GM19328 (cell line): ENCODE data around the gene RSPH10B2.
"Not testable (repeated sequence)": the region's sequence is repeated elsewhere in the genome, so short reads cannot be mapped to it uniquely, and the experiment has no call there.

Experiments used
- ATAC-seq: cut with Tn5 transposase; IDR thresholded peaks from one replicate; pipeline ENCODE4 v1.9.1; 2021; ENCODE audit warnings: mild to moderate bottlenecking, moderate library complexity; ENCODE audit not compliant: unreplicated experiment

The RSPH10B2 gene

DNA sequence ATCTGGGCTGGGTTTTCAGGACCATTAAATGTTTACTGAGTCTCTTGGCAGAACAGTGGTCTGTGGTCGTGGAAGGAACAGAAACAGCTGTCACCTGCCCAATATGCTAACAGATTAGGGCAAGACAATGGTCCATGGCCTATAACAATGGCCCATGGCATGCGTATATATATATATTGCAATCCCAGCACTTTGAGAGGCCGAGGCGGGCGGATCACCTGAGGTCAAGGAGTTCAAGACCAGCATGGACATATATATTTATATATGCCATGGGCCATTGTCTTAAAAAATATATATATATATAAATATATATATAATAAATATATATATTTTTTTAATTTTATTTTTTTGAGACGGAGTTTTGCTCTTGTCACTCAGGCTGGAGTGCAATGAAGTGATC is 27.7 kb downstream of the RSPH10B2 start:
- not testable (repeated sequence) for ATAC-seq

DNA sequence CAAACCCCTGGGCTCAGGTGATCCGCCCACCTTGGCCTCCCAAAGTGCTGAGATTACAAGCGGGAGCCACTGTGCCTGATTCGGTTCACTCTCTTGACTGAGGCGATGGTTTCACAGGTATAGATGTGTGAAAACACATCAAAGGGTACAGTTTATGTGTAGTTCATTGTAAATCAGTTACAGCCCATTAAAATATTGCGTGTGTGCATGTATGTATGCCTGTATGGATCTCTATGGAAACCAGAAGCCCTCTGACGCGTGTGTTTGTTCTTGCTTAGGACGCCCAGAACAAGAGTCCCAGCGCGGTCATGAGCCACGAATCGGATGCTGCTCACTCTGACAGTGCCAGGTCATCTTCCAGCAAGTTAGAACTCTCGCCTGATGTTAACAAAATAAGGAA is 35.5 kb downstream of the RSPH10B2 start:
- ATAC-seq = not testable (repeated sequence)

DNA sequence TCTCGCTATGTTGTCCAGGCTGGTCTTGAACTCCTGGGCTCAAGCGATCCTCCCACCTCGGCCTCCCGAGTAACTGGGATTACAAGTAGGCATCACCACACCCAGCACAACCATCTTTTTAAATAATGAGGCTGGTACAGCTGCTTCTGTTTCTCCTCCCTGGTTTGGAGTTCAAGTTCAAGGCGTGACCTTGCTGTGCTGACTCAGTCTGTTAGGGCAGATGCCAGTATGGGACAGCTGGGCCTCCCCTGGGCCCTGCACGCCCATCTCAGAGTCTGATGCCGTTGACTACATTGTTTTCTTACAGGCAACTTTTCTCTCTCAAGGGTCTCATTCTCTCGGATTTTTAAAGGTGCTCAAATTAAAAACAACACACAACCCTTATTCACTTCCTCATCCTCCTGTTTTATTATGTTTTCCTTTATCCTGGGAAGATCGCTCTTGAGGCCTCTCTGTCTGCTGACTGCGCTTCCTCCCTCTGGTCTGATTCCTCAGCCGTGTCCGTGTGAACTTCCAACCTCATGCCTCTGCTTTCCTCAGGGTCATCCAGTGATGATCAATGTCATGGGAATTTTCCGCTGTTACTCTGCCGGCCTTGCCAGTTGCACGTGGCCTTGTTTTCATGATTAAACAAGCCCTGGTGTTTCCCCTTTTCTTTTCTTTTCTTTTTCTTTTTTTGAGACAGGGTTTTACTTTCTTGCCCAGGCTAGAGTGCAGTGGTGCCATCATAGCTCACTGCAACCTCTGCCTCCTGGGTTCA is 38.4 kb downstream of the RSPH10B2 start:
- not testable (repeated sequence) for ATAC-seq

DNA sequence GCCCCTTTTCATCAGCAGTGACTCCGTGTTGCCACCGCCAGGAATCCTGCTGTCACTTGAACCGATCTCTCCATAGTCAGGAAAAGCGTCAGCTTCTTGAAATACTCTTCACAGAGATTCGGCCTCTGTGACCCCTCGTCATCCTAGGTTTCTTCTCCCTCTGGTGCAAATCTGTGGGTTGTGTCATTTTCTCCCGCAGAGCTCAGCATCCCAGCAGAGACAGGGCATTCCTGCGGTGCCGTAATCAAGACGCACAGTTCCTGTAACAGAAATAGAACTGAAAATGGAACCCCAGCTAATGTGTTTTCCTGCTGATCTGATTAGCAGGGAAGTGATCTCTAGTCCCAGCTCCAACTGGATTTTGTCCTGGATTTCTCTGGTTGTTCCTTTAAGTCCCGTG is 40.4 kb downstream of the RSPH10B2 start:
- ATAC-seq = not testable (repeated sequence)

DNA sequence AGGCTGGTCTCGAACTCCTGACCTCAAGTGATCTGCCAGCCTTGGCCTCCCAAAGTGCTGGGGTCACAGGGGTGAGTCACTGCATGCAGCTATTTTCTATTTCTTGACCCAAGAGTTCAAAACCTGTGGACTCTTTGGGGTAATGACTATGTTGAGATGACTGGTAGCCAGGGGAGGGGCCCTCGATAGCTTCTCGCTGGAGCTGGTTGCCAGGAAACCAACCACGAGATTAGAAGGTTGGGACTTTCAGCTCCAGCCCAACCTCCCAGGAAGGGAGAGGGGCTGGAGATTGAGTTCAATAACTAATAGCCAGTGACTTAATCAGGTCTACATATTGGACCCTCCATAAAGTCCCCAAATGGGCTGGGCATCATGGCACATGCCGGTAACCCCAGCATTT is 43.3 kb downstream of the RSPH10B2 start:
- ATAC-seq = not testable (repeated sequence)

DNA sequence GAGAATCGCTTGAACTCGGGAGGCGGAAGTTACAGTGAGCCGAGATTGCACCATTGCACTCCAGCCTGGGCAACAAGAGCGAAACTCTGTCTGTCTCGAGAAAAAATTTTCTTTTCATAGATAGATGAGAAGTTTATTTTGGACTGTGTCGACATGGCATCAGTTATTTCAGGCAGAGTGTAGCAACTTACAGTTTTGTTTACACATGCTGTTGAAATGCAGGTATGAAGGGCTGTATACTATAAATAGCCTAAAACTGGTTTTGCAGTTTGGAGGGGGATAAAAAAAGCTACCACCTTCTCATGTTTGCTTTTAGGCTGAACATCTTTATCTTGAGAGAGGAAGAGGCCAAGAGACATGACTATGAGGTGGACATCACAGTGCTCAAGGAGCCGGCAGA is 44.1 kb downstream of the RSPH10B2 start:
- ATAC-seq = not testable (repeated sequence)

DNA sequence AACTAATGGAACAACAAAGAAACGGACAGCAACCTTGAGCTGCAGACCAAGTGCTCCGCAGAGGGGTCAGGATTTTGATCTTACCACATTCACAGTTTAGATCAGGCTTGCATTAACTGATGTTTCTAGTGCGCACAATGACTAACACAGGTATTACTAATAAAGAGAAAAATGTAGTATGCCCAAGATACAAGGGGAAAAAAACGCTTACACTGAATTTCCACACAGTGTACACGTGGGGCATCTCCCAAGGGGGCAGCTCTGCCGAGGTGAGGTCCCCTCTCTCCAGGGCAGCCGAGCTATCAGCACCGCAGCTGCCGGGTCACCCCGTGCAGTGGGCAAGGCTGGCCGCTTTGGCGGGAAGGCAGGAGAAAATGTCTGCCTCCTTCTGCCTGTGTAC is 46.0 kb downstream of the RSPH10B2 start:
- not testable (repeated sequence) for ATAC-seq

DNA sequence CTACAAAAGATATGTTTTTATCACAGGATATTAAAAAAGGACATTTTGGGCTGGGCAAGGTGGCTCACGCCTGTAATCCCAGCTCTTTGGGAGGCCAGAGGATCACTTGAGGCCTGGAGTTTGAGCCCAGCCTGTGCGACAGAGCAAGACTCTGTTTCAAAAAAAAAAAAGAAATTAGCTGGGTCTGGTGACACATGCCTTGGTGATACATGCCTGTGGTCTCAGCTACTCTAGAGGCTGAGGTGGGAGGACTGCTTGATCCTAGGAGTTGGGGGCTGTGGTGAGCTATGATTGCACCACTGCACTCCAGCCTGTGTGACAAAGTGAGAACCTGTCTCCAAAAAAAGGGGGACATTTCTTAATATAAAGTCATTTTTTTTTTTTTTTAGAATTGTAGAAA is 46.4 kb downstream of the RSPH10B2 start:
- not testable (repeated sequence) for ATAC-seq

DNA sequence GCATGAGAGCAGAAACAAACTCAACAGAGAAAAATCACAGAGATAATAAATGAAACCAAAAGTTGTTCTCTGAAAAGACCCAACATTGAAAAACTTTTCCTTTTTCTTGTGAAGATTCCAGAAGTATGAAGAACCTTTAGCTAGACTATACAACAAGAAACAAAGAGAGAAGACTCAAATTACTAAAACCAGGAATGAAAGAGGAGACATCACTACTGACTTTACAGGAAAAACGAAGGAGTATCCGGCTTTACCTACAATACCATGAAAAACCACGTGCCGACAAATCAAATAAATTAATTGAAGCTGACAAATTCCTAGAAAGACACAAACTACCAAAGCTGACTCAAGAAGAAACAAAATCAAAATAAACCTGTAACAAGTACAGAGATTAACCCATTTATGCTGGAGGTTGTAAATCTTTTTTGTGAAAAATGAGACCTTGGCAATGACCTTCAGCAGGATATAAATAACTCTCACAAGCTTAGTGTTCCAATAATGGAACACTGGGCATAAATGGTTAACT is 53.6 kb downstream of the RSPH10B2 start:
- ATAC-seq = not testable (repeated sequence)

DNA sequence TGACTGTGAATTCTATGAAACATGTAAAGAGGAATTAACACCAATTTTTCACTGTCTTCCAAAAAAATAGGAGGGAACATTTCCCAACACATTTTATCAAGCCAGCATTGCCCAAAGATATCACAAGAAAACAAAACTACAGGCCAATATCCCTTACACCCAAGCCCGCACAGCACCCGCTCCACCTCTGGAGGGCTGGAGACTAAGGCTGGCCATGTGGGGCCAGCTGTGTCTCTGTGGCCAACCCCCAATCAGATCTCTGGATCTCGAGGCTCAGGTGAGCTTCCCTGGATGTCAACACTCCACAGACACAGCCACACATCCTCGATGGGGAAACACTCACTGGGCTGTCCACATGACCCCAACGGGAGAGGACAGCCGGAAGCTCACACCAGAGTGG is 54.1 kb downstream of the RSPH10B2 start:
- ATAC-seq = not testable (repeated sequence)

DNA sequence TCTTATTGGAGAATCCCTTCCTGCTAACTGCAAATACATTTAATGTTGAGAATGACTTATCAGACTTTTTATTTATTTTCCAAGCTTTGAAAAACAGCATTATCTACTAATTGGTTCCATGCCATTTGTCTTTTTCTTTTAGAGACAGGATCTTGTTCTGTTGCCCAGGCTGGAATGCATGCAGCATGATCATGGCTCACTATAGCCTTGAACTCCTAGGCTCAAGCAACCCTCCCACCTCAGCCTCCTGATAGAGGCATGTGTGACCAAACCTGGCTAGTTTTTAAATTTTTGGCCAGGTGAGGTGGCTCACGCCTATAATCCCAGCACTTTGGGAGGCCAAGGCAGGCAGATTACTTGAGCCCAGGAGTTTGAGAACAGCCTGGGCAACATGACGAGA is 59.1 kb downstream of the RSPH10B2 start:
- ATAC-seq = not testable (repeated sequence)

DNA sequence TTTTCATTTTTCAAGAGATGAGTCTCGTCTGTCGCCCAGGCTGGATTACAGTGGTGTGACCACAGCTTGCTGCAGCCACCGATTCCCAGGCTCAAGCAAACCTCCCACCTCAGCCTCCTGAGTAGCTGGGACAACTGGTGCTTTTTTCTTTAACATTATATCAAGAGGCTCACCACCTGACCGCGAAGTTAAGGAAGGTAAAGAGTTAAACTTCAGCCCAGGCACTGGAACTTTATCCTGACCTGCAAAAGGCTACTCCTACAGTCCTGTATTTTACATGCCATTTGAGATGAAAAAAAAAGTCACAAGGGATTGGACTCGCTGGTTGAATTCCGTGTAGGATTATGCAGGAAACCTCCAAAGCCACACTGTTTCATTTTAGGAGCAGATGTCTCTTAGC is 61.6 kb downstream of the RSPH10B2 start:
- not testable (repeated sequence) for ATAC-seq

DNA sequence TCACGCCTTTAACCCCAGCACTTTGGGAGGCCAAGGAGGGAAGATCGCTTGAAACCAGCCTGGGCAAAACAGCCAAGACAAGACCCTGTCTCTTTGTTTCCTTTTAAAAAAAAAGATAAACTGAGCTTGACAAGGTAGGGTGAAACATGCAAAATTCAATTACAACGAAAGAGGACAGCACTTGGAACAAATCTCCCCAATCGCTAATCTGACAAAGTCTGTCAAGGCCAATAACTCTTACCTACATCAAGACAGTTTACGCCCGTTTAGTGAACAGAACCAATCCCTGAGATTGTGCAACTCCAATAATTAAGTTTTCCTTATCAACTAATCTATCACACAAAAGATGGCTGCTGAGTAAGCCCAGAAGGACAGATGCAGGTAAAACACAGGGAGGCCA is 67.7 kb downstream of the RSPH10B2 start:
- not testable (repeated sequence) for ATAC-seq

DNA sequence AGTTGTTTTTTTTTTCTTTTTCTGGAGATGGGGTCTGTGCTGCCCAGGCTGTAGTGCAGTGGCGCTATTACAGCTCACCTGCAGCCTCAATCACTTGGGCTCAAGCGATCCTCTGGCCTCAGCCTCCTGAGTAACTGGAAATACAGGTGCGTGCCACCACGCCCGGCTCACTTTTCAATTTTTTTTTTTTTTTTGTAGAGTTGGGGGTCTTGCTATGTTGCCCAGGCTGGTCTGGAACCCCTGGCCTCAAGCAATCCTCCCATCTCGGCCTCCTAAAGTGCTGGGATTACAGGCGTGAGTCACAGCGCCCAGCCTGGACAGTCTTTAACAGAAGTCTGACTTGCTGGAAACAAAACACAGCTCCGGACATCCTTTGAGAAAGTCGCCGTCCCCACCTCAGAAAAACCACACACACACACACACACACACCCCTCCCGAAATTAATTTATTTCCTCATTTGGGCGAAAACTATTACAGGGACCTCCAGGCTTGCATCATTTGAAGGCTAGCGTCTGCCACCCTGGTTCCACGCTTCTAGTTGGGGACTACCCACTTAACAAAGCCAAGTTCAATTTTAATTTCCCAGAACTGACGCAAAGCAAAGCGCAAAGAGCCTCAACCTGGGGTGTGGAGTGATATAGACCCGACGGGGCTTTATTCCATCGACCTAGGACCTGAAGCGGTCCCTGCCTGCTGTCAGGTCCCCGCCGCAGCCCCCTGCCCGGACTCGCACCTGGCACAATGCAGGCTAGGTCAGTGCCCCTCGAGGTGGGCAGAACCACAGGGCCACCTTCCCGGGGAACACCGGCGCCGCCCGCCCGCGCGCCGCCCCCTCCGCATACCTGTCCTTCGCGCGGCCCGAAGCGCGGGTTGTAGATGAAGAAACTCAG is 71.6 kb downstream of the RSPH10B2 start:
- ATAC-seq = peak; percentile 30

DNA sequence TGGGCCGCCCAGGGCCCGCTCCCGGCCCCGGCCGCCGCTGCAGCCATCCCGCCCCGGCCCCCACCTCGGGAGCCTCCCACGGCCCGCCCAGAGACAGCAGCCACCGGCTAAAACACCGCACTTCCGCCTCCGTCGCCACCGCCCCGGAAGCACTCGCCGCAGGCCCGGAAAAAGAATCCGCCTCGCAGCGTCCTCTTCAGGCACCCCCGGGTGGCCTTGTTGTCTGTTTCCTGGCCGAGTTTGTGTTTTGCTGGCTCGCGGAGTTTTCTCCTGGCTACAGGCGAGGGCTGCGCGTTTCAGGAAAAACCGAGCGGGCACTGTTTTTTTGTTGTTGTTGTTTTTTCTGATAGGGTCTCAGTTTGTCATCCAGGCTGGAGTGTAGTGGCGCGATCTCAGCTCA is 72.2 kb downstream of the RSPH10B2 start, which contains the start of gene CCZ1B:
Gene CCZ1B, minus strand, starts transcription at position 125 of the 400 bp plus-strand sequence. Its CDS starts 78 bp downstream, at position 47.
- peak; percentile 100 for ATAC-seq

DNA sequence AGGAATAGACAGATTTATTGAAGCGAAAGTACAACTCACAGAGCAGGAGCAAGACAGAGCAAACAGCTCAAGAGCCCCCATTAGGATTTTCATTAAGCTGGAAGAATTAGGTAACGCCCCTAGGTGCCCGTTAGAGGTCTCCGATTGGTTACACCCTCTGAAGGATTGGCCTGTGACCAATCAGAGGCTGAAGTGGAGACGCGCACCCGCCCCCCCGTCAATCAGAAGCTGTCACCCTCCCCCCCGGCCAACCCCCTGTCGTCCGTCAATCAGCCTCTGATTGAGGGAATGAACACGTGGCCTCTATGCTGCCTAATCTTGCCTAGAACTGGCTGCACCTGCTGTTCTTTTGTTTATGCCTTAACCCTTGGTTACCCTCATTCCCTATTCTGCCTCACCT is 73.3 kb downstream of the RSPH10B2 start:
- ATAC-seq = not testable (repeated sequence)

DNA sequence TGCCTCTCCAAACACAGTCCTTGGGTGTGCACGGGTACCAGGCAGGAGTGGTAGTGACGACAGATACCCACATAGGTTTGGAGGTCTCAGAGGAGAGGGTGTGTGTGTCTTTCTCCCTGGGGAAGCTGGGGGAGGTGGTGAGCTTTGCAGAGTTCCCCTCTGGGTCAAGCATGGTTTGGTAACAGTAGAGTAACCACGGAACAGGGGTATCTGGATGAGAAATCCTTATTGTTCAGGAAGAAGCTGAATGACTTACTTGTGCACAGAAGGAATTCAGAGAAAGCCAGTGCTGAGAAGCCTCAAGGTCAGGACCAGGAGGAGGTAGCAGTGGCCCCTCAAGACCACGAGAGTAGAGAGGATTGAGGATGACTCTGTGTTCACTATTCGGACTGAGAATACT is 75.7 kb downstream of the RSPH10B2 start:
- not testable (repeated sequence) for ATAC-seq

DNA sequence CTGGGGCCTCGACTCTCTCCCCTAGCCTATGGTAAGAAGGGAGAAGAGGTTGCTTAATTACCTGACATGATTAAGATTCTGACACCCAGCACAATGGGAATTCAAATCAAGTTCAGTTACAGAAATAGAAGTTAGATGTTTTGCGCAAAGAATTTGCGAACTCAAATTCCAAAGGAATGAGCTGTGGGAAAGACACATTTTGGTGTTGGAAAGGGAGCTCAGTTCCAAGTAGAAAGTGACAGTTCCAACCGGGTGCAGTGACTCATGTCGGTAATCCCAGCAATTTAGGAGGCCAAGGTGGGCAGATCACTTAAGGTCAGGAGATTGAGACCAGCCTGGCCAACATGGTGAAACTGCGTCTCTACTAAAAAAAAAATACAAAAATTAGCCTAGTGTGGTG is 76.1 kb downstream of the RSPH10B2 start:
- not testable (repeated sequence) for ATAC-seq

DNA sequence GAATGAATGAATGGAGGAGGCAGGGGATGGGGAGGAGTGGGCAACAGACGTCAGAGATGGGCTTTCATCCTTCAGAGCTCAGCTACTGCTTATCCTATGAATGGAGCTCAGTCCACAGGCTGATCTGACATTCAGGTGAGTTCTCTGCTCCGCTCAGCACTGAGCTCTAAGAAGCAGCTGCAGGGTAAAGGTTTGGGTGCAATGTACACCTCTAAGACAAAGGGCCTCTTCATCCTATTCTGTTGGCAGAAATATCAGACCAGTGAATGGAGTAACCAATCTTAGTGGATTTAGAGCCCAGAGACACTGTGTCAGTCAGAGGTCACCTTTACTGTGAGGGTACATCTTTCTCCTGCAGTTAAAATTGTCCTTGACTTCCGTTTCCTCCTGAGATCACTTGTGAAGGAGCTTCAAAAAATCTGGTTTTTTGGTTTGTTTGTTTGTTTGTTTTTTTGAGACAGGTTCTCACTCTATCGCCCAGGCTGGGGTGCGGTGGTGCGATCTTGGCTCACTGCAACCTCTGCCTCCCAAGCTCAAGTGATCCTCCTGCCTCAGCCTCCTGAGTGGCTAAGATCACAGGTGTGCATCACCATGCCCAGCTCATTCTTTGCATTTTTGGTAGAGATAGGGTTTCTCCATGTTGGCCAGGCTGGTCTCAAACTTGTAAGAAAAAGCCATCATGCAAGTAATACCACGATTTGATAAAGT is 77.3 kb downstream of the RSPH10B2 start:
- no peak for ATAC-seq

DNA sequence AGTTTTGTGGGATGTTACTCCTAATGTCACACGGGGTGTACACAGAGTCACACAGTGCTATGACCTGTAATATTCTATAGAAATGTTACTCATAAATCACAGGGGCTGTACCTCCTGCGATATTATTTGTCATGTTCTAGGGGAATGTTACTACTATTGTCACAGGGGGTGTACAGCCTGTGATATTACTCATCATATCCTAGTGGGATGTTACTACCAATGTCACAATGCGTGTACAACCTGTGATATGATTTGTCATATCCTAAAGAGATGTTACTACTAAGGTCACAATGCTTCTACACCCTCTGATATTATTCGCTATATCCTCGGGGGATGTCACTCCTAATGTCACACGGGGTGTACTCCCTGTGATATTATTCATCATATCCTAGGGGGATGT is 79.7 kb downstream of the RSPH10B2 start:
- ATAC-seq = no peak

DNA sequence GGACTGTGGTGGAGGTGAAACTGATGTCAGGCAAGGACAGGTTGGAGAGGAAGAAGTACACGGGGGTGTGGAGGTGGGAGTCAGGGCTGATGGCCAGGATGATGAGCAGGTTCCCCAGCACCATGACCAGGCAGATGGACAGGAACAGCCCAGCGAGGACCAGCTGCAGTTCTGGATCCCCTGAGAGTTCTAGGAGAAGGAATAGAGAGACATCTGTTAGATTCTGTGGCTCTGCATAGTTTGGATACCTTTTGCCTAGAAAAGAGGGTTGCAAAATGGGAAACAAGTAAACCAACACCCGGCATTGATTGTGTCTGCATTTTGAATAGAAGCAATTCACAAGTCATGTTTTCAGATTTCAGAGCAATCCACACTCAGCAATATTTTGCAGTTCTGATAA is 81.6 kb downstream of the RSPH10B2 start:
- ATAC-seq = not testable (repeated sequence)
